H1 (cell line): Measurements from ENCODE around the gene PPP2R2C. TPM values are rescaled to one million over a fixed set of nuclear protein-coding genes. Genes with fewer than 3 reads are reported as not detected.

ENCODE experiments used
- CTCF ChIA-PET: fragments of 300-600 bp; sonication (Branson Sonifier 250); formaldehyde crosslinking; loops from one replicate; lab custom pipeline; 2021; ENCODE audit not compliant: partially characterized antibody; lab: Charles Lee
- POLR2A ChIA-PET: fragments of 300-600 bp; sonication (Branson Sonifier 250); formaldehyde crosslinking; loops from one replicate; lab custom pipeline; 2021; ENCODE audit warnings: inconsistent platforms; ENCODE audit not compliant: partially characterized antibody; lab: Charles Lee
- DNase-seq, 2 experiments: peaks; one replicate each; pipeline versions ENCODE4 v3.0.0 to v3.0.0-alpha.2; 2010 to 2022; ENCODE audit warnings: low spot score in 2 of 2, low read depth in 1 of 2, mixed read lengths in 1 of 2
- FAIRE-seq: peaks from 2 replicates; lab custom pipeline; 2011; peaks lifted over from hg19 to GRCh38; lab: Jason Lieb, UNC
- H2AFZ ChIP-seq: 2 replicates; pipeline ENCODE4 v1.8.1; 2012; ENCODE audit warnings: low read length, inconsistent platforms
- H2AK5ac ChIP-seq: 2 replicates; pipeline ENCODE4 v1.6.1; 2013; ENCODE audit warnings: low read depth, low read length
- H2BK120ac ChIP-seq: replicated peaks from 2 replicates; pipeline ENCODE3; 2013; ENCODE audit warnings: low read depth, low read length, inconsistent platforms
- H2BK12ac ChIP-seq: 2 replicates; pipeline ENCODE4 v1.6.1; 2013; ENCODE audit warnings: low read depth, low read length
- H2BK15ac ChIP-seq: 2 replicates; pipeline ENCODE4 v1.6.1; 2013; ENCODE audit warnings: low read length
- H2BK20ac ChIP-seq: 2 replicates; pipeline ENCODE4 v1.6.1; 2013; ENCODE audit warnings: low read length
- H2BK5ac ChIP-seq: 2 replicates; pipeline ENCODE4 v1.6.1; 2013; ENCODE audit warnings: low read depth, low read length
- H3K14ac ChIP-seq: 2 replicates; pipeline ENCODE4 v1.6.1; 2013; ENCODE audit warnings: inconsistent platforms; ENCODE audit not compliant: insufficient read length
- H3K18ac ChIP-seq: 2 replicates; pipeline ENCODE4 v1.6.1; 2013; ENCODE audit warnings: low read length; ENCODE audit errors: extremely low read depth
- H3K23ac ChIP-seq: 2 replicates; pipeline ENCODE4 v1.6.1; 2013; ENCODE audit warnings: inconsistent platforms; ENCODE audit not compliant: insufficient read length
- H3K23me2 ChIP-seq: 2 replicates; pipeline ENCODE4 v1.6.1; 2013; ENCODE audit warnings: low read depth, low read length
- H3K27ac ChIP-seq: 2 replicates; pipeline ENCODE4 v1.6.1; 2011; ENCODE audit warnings: low read depth, low read length, inconsistent platforms
- H3K27me3 ChIP-seq, 4 experiments: replicated peaks in 1 of 4; 1 replicate in 1 of 4; 2 replicates in 3 of 4; pipeline versions ENCODE4 v1.6.1 to v1.8.1; 2011 to 2013; ENCODE audit warnings: low read length in 3 of 4, mild to moderate bottlenecking in 3 of 4, inconsistent platforms in 2 of 4, mixed read lengths in 2 of 4, moderate library complexity in 1 of 4; ENCODE audit not compliant: control insufficient read depth in 3 of 4, insufficient read depth in 3 of 4; ENCODE audit errors: extremely low read depth in 1 of 4
- H3K36me3 ChIP-seq, 4 experiments: 2 replicates each; pipeline versions ENCODE4 v1.6.1 to v1.8.1; 2011 to 2013; ENCODE audit warnings: mild to moderate bottlenecking in 4 of 4, low read length in 3 of 4, moderate library complexity in 2 of 4, control low read depth in 1 of 4, inconsistent platforms in 1 of 4; ENCODE audit not compliant: insufficient read depth in 4 of 4, control insufficient read depth in 2 of 4
- H3K4ac ChIP-seq: replicated peaks from 2 replicates; pipeline ENCODE3; 2013; ENCODE audit warnings: low read length, low read depth, mixed read lengths, inconsistent platforms; ENCODE audit not compliant: insufficient read length
- H3K4me1 ChIP-seq, 4 experiments: replicated peaks in 1 of 4; 1 replicate in 1 of 4; 2 replicates in 3 of 4; pipeline versions ENCODE4 v1.6.1 to v1.8.1; 2011 to 2013; ENCODE audit warnings: low read length in 3 of 4, inconsistent platforms in 2 of 4, mixed read lengths in 1 of 4; ENCODE audit not compliant: insufficient read depth in 4 of 4, control insufficient read depth in 3 of 4
- H3K4me2 ChIP-seq, 2 experiments: 2 replicates each; pipeline versions ENCODE4 v1.6.1 to v1.8.1; 2011 to 2013; ENCODE audit warnings: low read depth in 2 of 2, low read length in 2 of 2, control low read depth in 1 of 2, inconsistent platforms in 1 of 2, mild to moderate bottlenecking in 1 of 2; ENCODE audit not compliant: insufficient read depth in 1 of 2
- H3K4me3 ChIP-seq, 4 experiments: fragments of 200-600, 300-600 bp in 1 of 4; sonication (generic), shearing (Covaris generic), sonication (Bioruptor Twin) in 1 of 4; 2 replicates each; pipeline versions ENCODE4 v1.5.1 to v1.8.1; 2011 to 2016; ENCODE audit warnings: low read length in 4 of 4, low read depth in 3 of 4, control low read depth in 2 of 4, inconsistent platforms in 2 of 4, mild to moderate bottlenecking in 2 of 4, mixed read lengths in 1 of 4, moderate library complexity in 1 of 4; ENCODE audit not compliant: insufficient read depth in 2 of 4; ENCODE audit errors: extremely low read depth in 1 of 4
- H3K56ac ChIP-seq: replicated peaks from 2 replicates; pipeline ENCODE3; 2013; ENCODE audit warnings: low read depth, mild to moderate bottlenecking, mixed read lengths, low read length, inconsistent platforms; ENCODE audit not compliant: insufficient read length
- H3K79me1 ChIP-seq: 2 replicates; pipeline ENCODE4 v1.6.1; 2013; ENCODE audit warnings: low read depth, low read length, control low read depth
- H3K79me2 ChIP-seq, 2 experiments: 2 replicates each; pipeline versions ENCODE4 v1.6.1 to v1.8.1; 2012 to 2013; ENCODE audit warnings: low read length in 2 of 2, mild to moderate bottlenecking in 2 of 2, inconsistent platforms in 1 of 2; ENCODE audit not compliant: insufficient read depth in 2 of 2, control insufficient read depth in 1 of 2
- H3K9ac ChIP-seq, 4 experiments: replicated peaks in 1 of 4; 1 replicate in 1 of 4; 2 replicates in 3 of 4; pipeline versions ENCODE4 v1.6.1 to v1.8.1; 2011 to 2013; ENCODE audit warnings: low read depth in 3 of 4, low read length in 3 of 4, control low read depth in 2 of 4, mild to moderate bottlenecking in 2 of 4, moderate library complexity in 2 of 4, inconsistent platforms in 1 of 4; ENCODE audit errors: extremely low read depth in 1 of 4
- H3K9me3 ChIP-seq, 2 experiments: 2 replicates each; pipeline versions ENCODE4 v1.6.1 to v1.8.1; 2012 to 2013; ENCODE audit warnings: mild to moderate bottlenecking in 2 of 2, moderate library complexity in 2 of 2, control low read depth in 1 of 2, inconsistent platforms in 1 of 2, low read depth in 1 of 2, low read length in 1 of 2, mixed read lengths in 1 of 2; ENCODE audit not compliant: insufficient read depth in 2 of 2
- H4K20me1 ChIP-seq, 2 experiments: replicated peaks in 1 of 2; 2 replicates each; pipeline versions ENCODE3 to v1.8.1; 2011 to 2013; ENCODE audit warnings: inconsistent platforms in 2 of 2, low read length in 2 of 2, mild to moderate bottlenecking in 1 of 2; ENCODE audit not compliant: insufficient read depth in 2 of 2, control insufficient read depth in 1 of 2
- H4K5ac ChIP-seq: 2 replicates; pipeline ENCODE4 v1.6.1; 2013; ENCODE audit warnings: low read length, low read depth, mixed read lengths, inconsistent platforms; ENCODE audit not compliant: insufficient read length
- H4K8ac ChIP-seq: 2 replicates; pipeline ENCODE4 v1.8.0; 2013; ENCODE audit warnings: mild to moderate bottlenecking, moderate library complexity, low read length, inconsistent platforms; ENCODE audit not compliant: insufficient read depth; ENCODE audit errors: extremely low read depth
- H4K91ac ChIP-seq: replicated peaks from 2 replicates; pipeline ENCODE3; 2013; ENCODE audit warnings: low read length, mixed read lengths, inconsistent platforms; ENCODE audit not compliant: insufficient read length
- BACH1 ChIP-seq: IDR thresholded peaks from 2 replicates; pipeline ENCODE4 v1.6.1; 2012; ENCODE audit warnings: low read length, improper control_type of control experiment
- BCL11A ChIP-seq, 2 experiments: IDR thresholded peaks; one replicate each; pipeline ENCODE4 v1.6.1; 2011; ENCODE audit warnings: low read depth in 2 of 2, low read length in 2 of 2, mild to moderate bottlenecking in 2 of 2
- KDM4A ChIP-seq: IDR thresholded peaks from one replicate; pipeline ENCODE4 v1.7.1; 2012; ENCODE audit warnings: low read depth, mild to moderate bottlenecking, moderate library complexity, low read length, inconsistent platforms; ENCODE audit not compliant: severe bottlenecking
- RAD21 ChIP-seq, 2 experiments: IDR thresholded peaks in 1 of 2; conservative IDR thresholded peaks in 1 of 2; 2 replicates each; pipeline ENCODE4 v1.6.1; 2011; ENCODE audit warnings: low read depth in 2 of 2, low read length in 2 of 2, improper control_type of control experiment in 1 of 2, inconsistent platforms in 1 of 2, mild to moderate bottlenecking in 1 of 2, moderate library complexity in 1 of 2
- RNF2 ChIP-seq: fragments of 200-900, 300-1000 bp; sonication (generic); IDR thresholded peaks from 2 replicates; pipeline ENCODE4 v1.7.1; 2016; ENCODE audit warnings: borderline replicate concordance, low read depth, mild to moderate bottlenecking, antibody characterized with exemption, low read length; ENCODE audit not compliant: poor library complexity, severe bottlenecking; ENCODE audit errors: missing control alignments
- SP1 ChIP-seq: IDR thresholded peaks from 2 replicates; pipeline ENCODE4 v1.6.1; 2011; ENCODE audit warnings: low read depth, low read length
- TAF1 ChIP-seq: IDR thresholded peaks from 2 replicates; pipeline ENCODE4 v1.6.1; 2011; ENCODE audit warnings: mild to moderate bottlenecking, low read depth, low read length
- YY1 ChIP-seq: IDR thresholded peaks from 2 replicates; pipeline ENCODE4 v1.6.1; 2011; ENCODE audit warnings: low read depth, mild to moderate bottlenecking, low read length
- WGBS, 2 experiments: shearing (Covaris generic) in 1 of 2; methylation state at CpG; one replicate each; pipeline versions ENCODE4 v1.1.6 to v1.1.7; 2013 to 2015; ENCODE audit warnings: low lambda C conversion rate in 2 of 2, mixed read lengths in 2 of 2, inconsistent platforms in 1 of 2, low coverage in 1 of 2, missing lambda C conversion rate in 1 of 2; ENCODE audit not compliant: insufficient replicate concordance in 2 of 2, insufficient coverage in 1 of 2, insufficient read length in 1 of 2; ENCODE audit errors: extremely low coverage in 1 of 2, missing lambda C conversion rate in 1 of 2; 5-methylcytosine and 5-hydroxymethylcytosine counted together
- polyA plus RNA-seq, 7 experiments: library from polyadenylated mRNA; depleted of rRNA in 3 of 7; stranded (reverse) in 5 of 7; unstranded in 2 of 7; fragments of >200 nt in 5 of 7; fragments of 200-250 nt in 2 of 7; gene quantifications; 1 replicate in 5 of 7; 2 replicates in 1 of 7; 4 replicates in 1 of 7; pipeline versions ENCODE4 v1.2.1 to v1.2.3, GENCODE V29; 2011 to 2013; ENCODE audit warnings: missing spikeins in 2 of 7, mixed read lengths in 2 of 7
- total RNA-seq: library from RNA; stranded (reverse); fragmentation: NEBNext Ultra II Directional; extraction: Animal tissue kit (Norgen Biotek cat#: 25700); gene quantifications from 2 replicates; pipeline ENCODE4 v1.2.1, GENCODE V29; 2021

The PPP2R2C gene
- total and polyA plus RNA-seq, 2 of the 8 experiments (the other 6 are each of a cell fraction or from before 2014, with no cell fraction given): 6.4 TPM

DNA sequence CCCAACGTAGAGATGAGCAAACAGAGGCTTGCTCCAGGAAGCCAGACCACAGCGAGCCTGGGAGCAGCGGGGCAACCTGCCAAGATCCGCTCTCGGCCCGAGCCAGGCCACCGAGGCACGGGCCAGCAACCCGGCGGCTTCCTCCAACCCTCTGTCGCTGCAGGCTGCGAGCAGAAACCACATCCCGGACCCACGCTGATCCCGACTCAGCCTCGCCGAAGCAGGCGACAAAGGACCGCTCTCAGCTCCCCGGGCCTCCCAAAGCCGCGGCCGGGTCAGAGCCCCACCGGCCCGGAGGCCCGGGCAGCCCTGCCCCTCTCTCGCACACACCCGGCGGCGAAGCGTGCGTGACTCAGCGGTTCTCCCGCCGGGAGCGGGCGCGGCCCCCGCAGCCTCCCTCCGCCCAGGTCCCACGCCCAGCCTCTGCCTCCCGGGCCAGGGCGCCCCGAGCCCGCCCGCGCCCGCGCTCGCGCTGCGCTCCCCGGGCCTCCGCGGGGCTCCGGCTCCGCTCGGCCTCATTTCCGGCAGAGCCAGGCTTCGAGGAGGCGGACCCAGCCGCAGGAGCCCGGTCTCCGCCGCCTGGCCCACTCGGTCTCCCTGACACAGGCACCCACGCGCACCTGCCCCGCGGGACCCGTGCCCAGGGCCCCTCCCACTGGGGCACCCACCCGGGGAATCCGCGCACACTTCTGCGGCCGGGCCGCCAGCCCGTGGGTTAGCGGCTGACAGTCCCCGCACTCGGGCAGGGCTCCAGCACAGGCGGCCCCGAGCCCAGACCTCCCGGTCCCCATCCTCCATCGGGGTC, 1.7 kb downstream of the PPP2R2C start:
- peak overlapping the region; percentile 43 to 92 for H3K4me2 ChIP-seq
- no peak overlapping the region for H2BK15ac ChIP-seq
- no peaks in the 10 kb centered on the region for H3K79me2 ChIP-seq
- H2BK120ac ChIP-seq: no peak overlapping the region
- H4K5ac ChIP-seq: no peak overlapping the region
- peaks cover 12% of the 10 kb centered on the region; the same call in 1 of the 2 replicates for H3K23me2 ChIP-seq
- H3K79me1 ChIP-seq: no peaks in the 10 kb centered on the region; the same call in 1 of the 2 replicates
- ChIA-PET CTCF (interaction anchor here (0.6 to 1.8 kb wide), 3 partner anchors 53 to 472 kb away, joined by 3 to 5 read pairs (median 4); no protein-coding TSS in a partner anchor), POLR2A (interaction anchor here (0.7 kb wide), 1 partner anchor 202 kb away, joined by 3 read pairs; no protein-coding TSS in a partner anchor)
- H2BK5ac ChIP-seq: no peak overlapping the region
- H3K14ac ChIP-seq: no peak overlapping the region
- H3K18ac ChIP-seq: peak overlapping the region; percentile 65; the same call in 1 of the 2 replicates
- no peak overlapping the region for H3K4ac ChIP-seq
- no peak overlapping the region for H3K56ac ChIP-seq
- no peak overlapping the region for H2AK5ac ChIP-seq
- H3K9ac ChIP-seq: peak overlapping the region in 1 of 4 experiments; percentile 17; a peak in 3 of 7 replicates
- peaks cover 20 to 53% (median 40%) of the 10 kb centered on the region in 4 experiments for H3K27me3 ChIP-seq
- no peak overlapping the region for H3K27ac ChIP-seq
- H3K4me3 ChIP-seq: peak overlapping the region; percentile 32 to 70 (median 47)
- 3% methylated on average over 43 of the region's 85 CpGs; no CpG with 5 or more reads in 1 of the 2 experiments for WGBS, 2 experiments
- H3K4me1 ChIP-seq: peaks cover 0 to 16% (median 12%) of the 10 kb centered on the region in 4 experiments; a peak in 6 of 7 replicates
- H3K36me3 ChIP-seq: no peaks in the 10 kb centered on the region
- H2AFZ ChIP-seq: 0 out of 2 replicates have a peak overlapping the region, but pooled peaks have one; percentile 14
- FAIRE-seq (no peak), DNase-seq (peak in 1 of 2 experiments; percentile 70)
- 0 out of 2 replicates have a peak overlapping the region, but pooled peaks have one; percentile 17 for H2BK12ac ChIP-seq
- H2BK20ac ChIP-seq: no peak overlapping the region
- peak overlapping the region; percentile 56 for H4K91ac ChIP-seq
- no peak overlapping the region for H3K23ac ChIP-seq
- H4K20me1 ChIP-seq: peaks cover 3 to 4% of the 10 kb centered on the region in 2 experiments
- peak overlapping the region; percentile 63 for H4K8ac ChIP-seq
- H3K9me3 ChIP-seq: no peaks in the 10 kb centered on the region
- 0 out of 2 replicates have a peak, but pooled peaks have one; percentile 32 for TF ChIP-seq TAF1
- TF ChIP-seq SP1: no peak
- TF ChIP-seq RNF2: no peak
- TF ChIP-seq BACH1: no peak
- TF ChIP-seq BCL11A (IDR thresholded peaks at IDR 0.05; ENCODE audit: low read depth in 2 of 2, low read length in 2 of 2): no peak
- no peak for TF ChIP-seq RAD21 (IDR thresholded peaks at IDR 0.05 in 1 of 2, conservative IDR thresholded peaks at IDR 0.05 in 1 of 2; ENCODE audit: low read depth in 2 of 2, low read length in 2 of 2)
- TF ChIP-seq KDM4A: peak; percentile 70
- no peak for TF ChIP-seq YY1
